Uterus (tissue), 4 donors: ENCODE results near the gene STAC. TPM values are rescaled to one million over a fixed set of nuclear protein-coding genes. Genes with fewer than 3 reads are reported as not detected.

Experiments
- DNase-seq, 2 donors: peaks; one replicate each; pipeline ENCODE4 v3.0.0-alpha.2; 2019 to 2020
- H3K27ac ChIP-seq, 2 donors: fragments of 200-600 bp; sonication (generic); 1 replicate in 1 of 2; 2 replicates in 1 of 2; pipeline ENCODE4 v1.5.1; 2016 to 2018
- H3K27me3 ChIP-seq, 2 donors: fragments of 200-600 bp; sonication (generic); one replicate each; pipeline ENCODE4 v1.5.1; 2018 to 2019; ENCODE audit warnings: control low read depth in 1 of 2
- H3K36me3 ChIP-seq, 2 donors: fragments of 200-600 bp; sonication (generic); one replicate each; pipeline ENCODE4 v1.5.1; 2019; ENCODE audit warnings: control low read depth in 1 of 2
- H3K4me1 ChIP-seq, 2 donors: fragments of 200-600 bp; sonication (generic); one replicate each; pipeline ENCODE4 v1.5.1; 2018 to 2019; ENCODE audit warnings: control low read depth in 1 of 2
- H3K4me3 ChIP-seq, 2 donors: fragments of 200-600 bp; sonication (generic); 1 replicate in 1 of 2; 2 replicates in 1 of 2; pipeline ENCODE4 v1.5.1; 2018 to 2019; ENCODE audit warnings: mild to moderate bottlenecking in 1 of 2
- H3K9me3 ChIP-seq, 2 donors: fragments of 200-600 bp; sonication (generic); one replicate each; pipeline ENCODE4 v1.5.1; 2019; ENCODE audit warnings: control low read depth in 1 of 2
- CTCF ChIP-seq, 4 experiments: fragments of 200-600 bp in 2 of 4; fragments of 450-650 bp in 2 of 4; sonication (generic) in 2 of 4; IDR thresholded peaks; one replicate each; pipeline ENCODE4 v1.5.1; 2016 to 2019; ENCODE audit warnings: antibody characterized with exemption in 4 of 4, mild to moderate bottlenecking in 2 of 4, moderate library complexity in 1 of 4
- POLR2A ChIP-seq, 2 donors: fragments of 450-650 bp; IDR thresholded peaks; one replicate each; pipeline ENCODE4 v1.6.1; 2016; ENCODE audit warnings: antibody characterized with exemption in 2 of 2, mild to moderate bottlenecking in 1 of 2, moderate library complexity in 1 of 2
- intact Hi-C: fragments of 100-400 bp; cut with DNase I; formaldehyde crosslinking; loops from one replicate; pipeline ENCODE4 v1.15.1; 2023; ENCODE audit warnings: low total_unique reads
- total RNA-seq, 4 donors: library from RNA; depleted of rRNA in 3 of 4; stranded (reverse); fragments of >200 nt in 3 of 4; gene quantifications; one replicate each; pipeline versions ENCODE4 v1.1.0 to v1.2.4, GENCODE V29; 2014 to 2023
- donor health status: DM: yes; HTN: yes; CAD: no.

STAC gene
- total RNA-seq, 4 donors from 2014 or later: under 0.01 to 3.3 (median 1.8) TPM

GRCh38 chr3:36542186-36542585, 161.9 kb downstream of the STAC start:
- intact Hi-C loops: no loop called here
- Histone ChIP-seq H3K27me3 (no peaks in the 10 kb centered on the region), H3K27ac (no peak overlapping the region), H3K4me1 (no peaks in the 10 kb centered on the region), H3K9me3 (no peaks in the 10 kb centered on the region), H3K36me3 (no peaks in the 10 kb centered on the region), H3K4me3 (no peak overlapping the region)
- TF ChIP-seq CTCF (IDR thresholded peaks at IDR 0.05): no peak
- no peak for TF ChIP-seq POLR2A (IDR thresholded peaks at IDR 0.05)
- no peak for DNase-seq

DNA sequence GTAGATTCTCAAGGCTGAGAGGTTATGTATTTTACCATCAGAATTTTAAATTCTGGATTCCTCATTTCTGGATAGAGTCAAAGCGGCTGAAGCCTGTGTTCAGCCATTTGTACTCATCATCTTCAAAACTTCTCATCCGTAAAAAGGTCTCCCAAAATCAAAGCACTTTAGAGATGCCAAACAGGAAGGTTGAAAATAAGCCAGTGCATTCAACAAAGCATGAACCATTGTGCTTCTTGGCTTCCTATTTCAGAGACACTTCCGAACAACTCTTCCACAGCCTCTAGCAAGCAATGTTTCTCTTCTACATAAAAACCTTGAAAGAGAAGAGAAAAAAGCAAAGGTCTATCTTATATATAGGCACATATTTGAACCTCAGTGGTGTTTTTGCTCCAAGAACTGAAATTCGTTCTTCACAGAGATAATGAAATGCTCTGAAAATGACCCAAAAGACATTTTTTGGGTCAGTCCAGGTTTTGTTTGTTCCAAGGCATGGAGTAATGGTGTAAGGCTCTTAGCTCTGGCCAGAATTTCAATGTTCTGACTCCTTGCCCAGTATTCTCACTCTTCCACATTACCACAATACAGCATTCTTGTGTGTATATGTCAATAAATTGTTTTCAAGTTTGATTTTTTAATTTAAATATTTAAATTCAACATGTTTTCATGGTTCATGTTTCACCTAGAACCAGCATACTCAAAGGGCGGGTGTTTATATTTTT, 163.1 kb downstream of the STAC start:
- no peaks in the 10 kb centered on the region for H3K4me1 ChIP-seq
- no peaks in the 10 kb centered on the region for H3K27me3 ChIP-seq

GRCh38 chr3:36546226-36546625, 165.9 kb downstream of the STAC start:
- H3K4me1 ChIP-seq: no peaks in the 10 kb centered on the region
- H3K27ac ChIP-seq: no peak overlapping the region

More for the DNA sequence above, 163.1 kb downstream of the STAC start:
- Histone ChIP-seq H3K4me3 (no peak overlapping the region), H3K9me3 (no peaks in the 10 kb centered on the region), H3K27ac (no peak overlapping the region), H3K36me3 (no peaks in the 10 kb centered on the region)
- intact Hi-C loops: no loop called here
- no peak for DNase-seq
- TF ChIP-seq CTCF (IDR thresholded peaks at IDR 0.05): no peak
- TF ChIP-seq POLR2A (IDR thresholded peaks at IDR 0.05): no peak

GRCh38 chr3:36548712-36549111, 168.4 kb downstream of the STAC start:
- intact Hi-C loops: no loop called here
- no peak for TF ChIP-seq POLR2A (IDR thresholded peaks at IDR 0.05)
- TF ChIP-seq CTCF (IDR thresholded peaks at IDR 0.05): no peak
- Histone ChIP-seq H3K36me3 (no peaks in the 10 kb centered on the region), H3K9me3 (no peaks in the 10 kb centered on the region), H3K4me3 (no peak overlapping the region), H3K27me3 (no peaks in the 10 kb centered on the region), H3K4me1 (no peaks in the 10 kb centered on the region), H3K27ac (no peak overlapping the region)
- no peak for DNase-seq

More at GRCh38 chr3:36546226-36546625, 165.9 kb downstream of the STAC start:
- Histone ChIP-seq H3K36me3 (no peaks in the 10 kb centered on the region), H3K27me3 (no peaks in the 10 kb centered on the region), H3K9me3 (no peaks in the 10 kb centered on the region), H3K4me3 (no peak overlapping the region)
- TF ChIP-seq CTCF (IDR thresholded peaks at IDR 0.05): no peak
- no peak for TF ChIP-seq POLR2A (IDR thresholded peaks at IDR 0.05)
- DNase-seq: no peak
- intact Hi-C loops: no loop called here

DNA sequence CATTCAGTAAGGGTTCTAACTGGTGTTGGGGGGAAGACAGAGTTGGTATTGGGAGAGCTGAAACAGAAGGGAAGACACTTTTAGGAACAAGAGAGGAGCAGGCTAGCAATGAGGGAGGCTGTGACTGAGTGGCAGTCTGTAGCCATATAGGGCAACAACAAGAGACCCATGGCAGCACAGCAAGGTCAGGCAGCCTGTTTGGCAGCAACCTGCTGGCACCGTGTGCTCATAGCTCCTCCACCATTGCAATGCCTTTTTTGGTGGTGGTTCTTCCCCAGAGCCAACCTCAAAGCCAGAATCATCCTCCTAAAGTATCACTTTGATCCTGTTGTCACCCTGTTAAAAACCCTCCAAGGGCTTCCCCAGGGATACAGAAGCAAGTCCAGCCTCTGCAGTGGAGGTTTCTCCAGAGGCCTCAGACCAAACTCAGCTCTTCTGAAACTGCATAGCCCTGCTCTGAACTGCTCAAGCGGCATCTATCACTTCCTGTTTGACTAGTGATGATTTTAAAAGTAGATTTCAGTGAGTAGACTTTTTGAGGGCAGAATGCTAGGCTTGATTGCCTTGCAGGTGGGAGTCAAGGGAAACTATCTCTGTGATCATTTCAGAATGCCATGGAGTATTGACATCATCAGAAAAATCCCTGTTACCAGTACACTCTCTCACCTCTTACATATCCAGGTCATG, 176.9 kb downstream of the STAC start:
- Histone ChIP-seq H3K4me1 (peaks cover 0 to 5% of the 10 kb centered on the region in 2 donors), H3K36me3 (no peaks in the 10 kb centered on the region), H3K27ac (no peak overlapping the region), H3K27me3 (no peaks in the 10 kb centered on the region), H3K4me3 (no peak overlapping the region), H3K9me3 (no peaks in the 10 kb centered on the region)
- intact Hi-C loops: no loop called here
- TF ChIP-seq POLR2A (IDR thresholded peaks at IDR 0.05) (no peak), CTCF (IDR thresholded peaks at IDR 0.05) (no peak)
- DNase-seq: no peak
